Smooth muscle cell (in vitro differentiated cells): ENCODE measurements around the gene STRIP1. TPM values are rescaled to one million over a fixed set of nuclear protein-coding genes. Genes with fewer than 3 reads are reported as not detected.

ENCODE experiments used
- DNase-seq: peaks from one replicate; lab custom pipeline; 2025; ENCODE audit not compliant: unreplicated experiment; lab: John Stamatoyannopoulos, UW
- H2AFZ ChIP-seq: fragments of 200-600 bp; sonication (generic); 2 replicates; pipeline ENCODE4 v1.6.0; 2016; ENCODE audit warnings: antibody characterized with exemption, low read depth, mild to moderate bottlenecking
- H3F3A ChIP-seq: fragments of 200-600 bp; sonication (generic); 2 replicates; pipeline ENCODE4 v1.6.0; 2017; ENCODE audit warnings: antibody characterized with exemption, low read depth
- H3K27ac ChIP-seq: fragments of 200-600 bp; sonication (generic); 2 replicates; pipeline ENCODE4 v1.5.1; 2016; ENCODE audit warnings: low read depth, mild to moderate bottlenecking
- H3K27me3 ChIP-seq: fragments of 200-600 bp; sonication (generic); 2 replicates; pipeline ENCODE4 v1.6.1; 2016; ENCODE audit warnings: low read depth, mild to moderate bottlenecking
- H3K36me3 ChIP-seq: fragments of 200-600 bp; sonication (generic); 2 replicates; pipeline ENCODE4 v1.5.1; 2016; ENCODE audit warnings: low read depth
- H3K4me1 ChIP-seq: fragments of 200-600 bp; sonication (generic); 2 replicates; pipeline ENCODE4 v1.5.1; 2016; ENCODE audit warnings: low read depth
- H3K4me2 ChIP-seq: fragments of 200-600 bp; sonication (generic); 2 replicates; pipeline ENCODE4 v1.6.0; 2016; ENCODE audit warnings: mild to moderate bottlenecking
- H3K4me3 ChIP-seq: fragments of 200-600 bp; sonication (generic); 2 replicates; pipeline ENCODE4 v1.5.1; 2016; ENCODE audit warnings: mild to moderate bottlenecking
- H3K79me2 ChIP-seq: fragments of 200-600 bp; sonication (generic); 2 replicates; pipeline ENCODE4 v1.6.0; 2016; ENCODE audit warnings: low read depth, mild to moderate bottlenecking
- H3K9ac ChIP-seq: fragments of 200-600 bp; sonication (generic); 2 replicates; pipeline ENCODE4 v1.6.0; 2016; ENCODE audit warnings: low read depth
- H3K9me3 ChIP-seq: fragments of 200-600 bp; sonication (generic); replicated peaks from 2 replicates; pipeline ENCODE4 v1.5.1; 2016; ENCODE audit warnings: low read depth
- H4K20me1 ChIP-seq: fragments of 200-600 bp; sonication (generic); 2 replicates; pipeline ENCODE4 v1.6.0; 2016; ENCODE audit warnings: low read depth
- WGBS: methylation state at CpG from one replicate; pipeline ENCODE4 v1.1.7; 2016; ENCODE audit warnings: low lambda C conversion rate; 5-methylcytosine and 5-hydroxymethylcytosine counted together
- polyA plus RNA-seq: library from polyadenylated mRNA; unstranded; fragments of >200 nt; fragmentation: Nextera tagmentation; extraction: Ambion mirVana; gene quantifications from 2 replicates; pipeline ENCODE4 v1.2.1, GENCODE V29; 2016
- total RNA-seq: library from RNA; depleted of rRNA; stranded (reverse); fragments of >200 nt; gene quantifications from 2 replicates; pipeline ENCODE4 v1.2.3, GENCODE V29; 2014
- TF ChIP-seq, protein P1 (sequence below): fragments of 200-600 bp; sonication (generic); IDR thresholded peaks from 2 replicates; pipeline ENCODE4 v1.5.1; 2017; ENCODE audit warnings: borderline replicate concordance, mild to moderate bottlenecking, antibody characterized with exemption; ENCODE audit not compliant: insufficient read depth, poor library complexity, severe bottlenecking

The STRIP1 gene
- total and polyA plus RNA-seq, 2 experiments from 2014 or later = 22.5 to 31.2 TPM

DNA sequence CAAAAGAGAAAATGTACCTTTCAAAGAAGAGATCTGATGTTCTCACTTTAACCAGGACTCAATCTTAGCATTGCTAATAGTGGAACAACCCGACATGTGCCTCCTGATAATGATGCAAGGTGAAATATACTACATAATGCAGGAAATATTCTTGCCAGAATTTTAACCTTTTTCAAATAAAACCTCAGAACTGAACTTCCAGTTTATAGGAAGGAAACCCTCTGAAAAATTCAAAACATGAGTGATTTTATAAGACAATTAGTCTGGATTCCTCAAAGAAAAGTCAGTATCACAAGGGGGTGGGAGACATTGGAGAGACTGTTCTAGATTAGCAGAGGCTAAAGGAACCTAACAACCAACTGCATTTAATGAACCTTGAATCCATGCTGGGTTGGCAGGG, 31.7 kb upstream of the STRIP1 start:
- H3K4me2 ChIP-seq = peak overlapping the region; percentile 85
- peaks cover 88% of the 10 kb centered on the region for H3K79me2 ChIP-seq
- H3K27me3 ChIP-seq = no peaks in the 10 kb centered on the region
- no peak overlapping the region for H2AFZ ChIP-seq
- no peaks in the 10 kb centered on the region for H3K9me3 ChIP-seq
- no peak overlapping the region for H3K4me3 ChIP-seq
- TF ChIP-seq, protein P1, sequence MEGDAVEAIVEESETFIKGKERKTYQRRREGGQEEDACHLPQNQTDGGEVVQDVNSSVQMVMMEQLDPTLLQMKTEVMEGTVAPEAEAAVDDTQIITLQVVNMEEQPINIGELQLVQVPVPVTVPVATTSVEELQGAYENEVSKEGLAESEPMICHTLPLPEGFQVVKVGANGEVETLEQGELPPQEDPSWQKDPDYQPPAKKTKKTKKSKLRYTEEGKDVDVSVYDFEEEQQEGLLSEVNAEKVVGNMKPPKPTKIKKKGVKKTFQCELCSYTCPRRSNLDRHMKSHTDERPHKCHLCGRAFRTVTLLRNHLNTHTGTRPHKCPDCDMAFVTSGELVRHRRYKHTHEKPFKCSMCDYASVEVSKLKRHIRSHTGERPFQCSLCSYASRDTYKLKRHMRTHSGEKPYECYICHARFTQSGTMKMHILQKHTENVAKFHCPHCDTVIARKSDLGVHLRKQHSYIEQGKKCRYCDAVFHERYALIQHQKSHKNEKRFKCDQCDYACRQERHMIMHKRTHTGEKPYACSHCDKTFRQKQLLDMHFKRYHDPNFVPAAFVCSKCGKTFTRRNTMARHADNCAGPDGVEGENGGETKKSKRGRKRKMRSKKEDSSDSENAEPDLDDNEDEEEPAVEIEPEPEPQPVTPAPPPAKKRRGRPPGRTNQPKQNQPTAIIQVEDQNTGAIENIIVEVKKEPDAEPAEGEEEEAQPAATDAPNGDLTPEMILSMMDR = no peak
- no peak for DNase-seq
- H3K36me3 ChIP-seq = no peaks in the 10 kb centered on the region
- 93% methylated on average over 1 of the region's 1 CpG for WGBS
- H3K4me1 ChIP-seq = peaks cover 51% of the 10 kb centered on the region
- peak overlapping the region; percentile 95 for H3K27ac ChIP-seq
- H4K20me1 ChIP-seq = peaks cover 43% of the 10 kb centered on the region
- peaks cover 58% of the 10 kb centered on the region for H3F3A ChIP-seq
- H3K9ac ChIP-seq = peak overlapping the region; percentile 69

- Histone ChIP-seq H3K4me2 (peak overlapping the region; percentile 85), H4K20me1 (peaks cover 46% of the 10 kb centered on the region)
These were observed 30.5 kb upstream of the STRIP1 start for GRCh38 chr1:110003747-110004428.

DNA sequence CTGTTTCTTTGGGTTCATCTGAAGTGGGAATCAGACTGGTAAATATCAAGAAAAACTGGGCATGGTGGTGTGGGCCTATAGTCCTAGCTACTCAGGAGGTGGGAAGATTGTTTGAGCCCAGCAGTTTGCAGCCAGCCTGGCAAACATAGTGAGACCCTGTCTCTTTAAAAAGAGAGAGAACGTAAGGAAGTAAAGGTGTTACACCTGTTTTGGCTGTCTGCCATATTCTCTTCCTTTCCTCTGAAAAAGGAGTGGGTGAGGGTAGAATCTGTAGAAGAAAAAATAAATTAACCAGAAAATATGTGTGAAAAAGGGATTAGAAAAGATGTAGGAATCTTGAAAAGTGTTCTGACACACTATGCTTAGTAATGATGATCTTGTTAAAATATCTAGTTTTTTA, 29.8 kb upstream of the STRIP1 start:
- peaks cover 51% of the 10 kb centered on the region for H3F3A ChIP-seq
- H3K27me3 ChIP-seq = no peaks in the 10 kb centered on the region
- peaks cover 50% of the 10 kb centered on the region for H3K4me1 ChIP-seq
- H2AFZ ChIP-seq = no peak overlapping the region
- DNase-seq = no peak
- peak overlapping the region; percentile 40 for H3K4me3 ChIP-seq
- peak overlapping the region; percentile 69 for H3K9ac ChIP-seq
- H3K36me3 ChIP-seq = no peaks in the 10 kb centered on the region
- 39% methylated on average over 1 of the region's 1 CpG for WGBS
- no peaks in the 10 kb centered on the region for H3K9me3 ChIP-seq
- peak overlapping the region; percentile 85 for H3K4me2 ChIP-seq
- peaks cover 45% of the 10 kb centered on the region for H4K20me1 ChIP-seq
- TF ChIP-seq, protein P1 = no peak
- peaks cover 86% of the 10 kb centered on the region for H3K79me2 ChIP-seq
- peak overlapping the region; percentile 95 for H3K27ac ChIP-seq

More at GRCh38 chr1:110003747-110004428, 30.5 kb upstream of the STRIP1 start:
- 0% methylated on average over 8 of the region's 8 CpGs for WGBS
- TF ChIP-seq, protein P1 = no peak
- H3K4me1 ChIP-seq = peaks cover 50% of the 10 kb centered on the region
- peak overlapping the region; percentile 40 for H3K4me3 ChIP-seq
- peak overlapping the region; percentile 69 for H3K9ac ChIP-seq
- peaks cover 56% of the 10 kb centered on the region for H3F3A ChIP-seq
- H3K36me3 ChIP-seq = no peaks in the 10 kb centered on the region
- peaks cover 88% of the 10 kb centered on the region for H3K79me2 ChIP-seq
- peak; percentile 27 for DNase-seq
- no peaks in the 10 kb centered on the region for H3K27me3 ChIP-seq
- H3K9me3 ChIP-seq = no peaks in the 10 kb centered on the region
- H3K27ac ChIP-seq = peak overlapping the region; percentile 95
- H2AFZ ChIP-seq = no peak overlapping the region

DNA sequence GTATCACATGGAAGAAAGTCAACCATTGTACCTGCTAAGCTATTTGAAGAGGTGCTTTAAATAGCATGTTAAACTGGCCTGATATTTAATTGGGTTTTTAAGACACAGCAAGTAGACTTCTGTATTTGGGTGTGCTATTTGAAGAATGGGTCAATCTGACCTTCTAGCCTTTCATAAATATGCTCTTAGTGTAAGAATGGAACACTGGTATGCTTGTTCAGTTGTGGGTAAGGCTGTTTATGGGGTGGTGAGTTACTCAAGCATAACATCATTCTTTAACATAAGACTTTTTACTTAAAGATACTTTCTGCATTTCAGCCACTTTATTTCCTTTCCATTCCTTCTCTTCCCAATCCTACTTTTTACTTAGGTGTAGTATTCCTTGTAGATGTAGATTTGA, 28.5 kb upstream of the STRIP1 start:
- no peak overlapping the region for H2AFZ ChIP-seq
- no peak for DNase-seq
- H3K36me3 ChIP-seq = no peaks in the 10 kb centered on the region
- H3K79me2 ChIP-seq = peaks cover 73% of the 10 kb centered on the region
- peak overlapping the region; percentile 40 for H3K4me3 ChIP-seq
- H3K4me1 ChIP-seq = peaks cover 50% of the 10 kb centered on the region
- H3K9me3 ChIP-seq = no peaks in the 10 kb centered on the region
- peaks cover 56% of the 10 kb centered on the region for H3F3A ChIP-seq
- peak overlapping the region; percentile 85 for H3K4me2 ChIP-seq
- TF ChIP-seq, protein P1 = no peak
- no peaks in the 10 kb centered on the region for H3K27me3 ChIP-seq
- peak overlapping the region; percentile 95 for H3K27ac ChIP-seq
- H4K20me1 ChIP-seq = peaks cover 45% of the 10 kb centered on the region
- H3K9ac ChIP-seq = peak overlapping the region; percentile 6
